Heart left ventricle (tissue), 13 donors: ENCODE measurements around the gene MCF2L.

ENCODE experiments used
- CTCF ChIP-seq, 12 donors: fragments of 200-600 bp; sonication (generic) in 4 of 12; IDR thresholded peaks; one replicate each; pipeline versions ENCODE4 v1.5.0 to v1.8.0; 2018 to 2022; ENCODE audit warnings: antibody characterized with exemption in 12 of 12, mild to moderate bottlenecking in 5 of 12
- POLR2A ChIP-seq, 2 donors: fragments of 450-650 bp; IDR thresholded peaks; one replicate each; pipeline ENCODE4 v1.6.1; 2017; ENCODE audit warnings: antibody characterized with exemption in 2 of 2, mild to moderate bottlenecking in 2 of 2, moderate library complexity in 2 of 2
- donor health status: ischemic (EF 13 %, LVEDD 7.1; RV severe dilation, severe dysfunction).
- donor health status: DM: no; HTN: yes; CAD: no.
- donor health status: DM: no; HTN: no; CAD: no.
- donor health status: ischemic (EF 25% LVEDD 6.9; RV normal size, moderate dysfunction).
- donor health status: ischemic (EF 25% LVEDD 5.7; RV mildly dilated, moderate dysfunction).
- donor health status: ischemic (EF 35%, LVEDD 5.7; RV mildly dilated, moderate dysfunction).
- donor health status: nonischemic (EF 11% LVEDD 7.7; RV severe dilation, severe dysfunction).
- donor health status: DM: yes; HTN: yes; CAD: no.
- donor health status: PGD.
- donor health status: ischemic (EF 29% LVEDD 5.4; RV normal size, mild dysfunction).
- donor health status: nonischemic (EF 23%, LVEDD 6.1; RV moderate dilation, normal function).

GRCh38 chr13:113004126-113004525 is 35.1 kb downstream of the MCF2L start:
- no peak for TF ChIP-seq CTCF (IDR thresholded peaks at IDR 0.05)
- TF ChIP-seq POLR2A (IDR thresholded peaks at IDR 0.05) = no peak
